Activated T-cell treated with anti-CD3 and anti-CD28 coated beads for 1 hour (primary cell): ENCODE data around the gene FCRL1.

Experiments used
- DNase-seq: peaks from one replicate; pipeline ENCODE4 v3.0.0-alpha.2; 2020; ENCODE audit warnings: low read depth

The FCRL1 gene

GRCh38 chr1:157803851-157804250 lies 16.1 kb downstream of the FCRL1 start:
- DNase-seq: no peak

- no peak for DNase-seq
These were observed 19.9 kb downstream of the FCRL1 start for GRCh38 chr1:157799996-157800395.

- DNase-seq: no peak
These were observed 21.7 kb downstream of the FCRL1 start for GRCh38 chr1:157798211-157798610.

- no peak for DNase-seq
These were observed 34.7 kb downstream of the FCRL1 start for GRCh38 chr1:157785248-157785647.

GRCh38 chr1:157784801-157785200 lies 35.1 kb downstream of the FCRL1 start:
- DNase-seq: no peak

GRCh38 chr1:157782931-157783330 lies 37.0 kb downstream of the FCRL1 start:
- DNase-seq: no peak

GRCh38 chr1:157781048-157781447 lies 38.9 kb downstream of the FCRL1 start:
- no peak for DNase-seq

GRCh38 chr1:157776971-157777391 lies 42.9 kb downstream of the FCRL1 start, which contains the start of gene FCRL2:
Gene FCRL2 (minus strand): TSS chr1:157777132. CDS start chr1:157777073, 59 bp downstream.
- DNase-seq: no peak

GRCh38 chr1:157775101-157775870 lies 44.6 kb downstream of the FCRL1 start:
- DNase-seq: no peak

GRCh38 chr1:157774412-157774811 lies 45.5 kb downstream of the FCRL1 start:
- DNase-seq: no peak

GRCh38 chr1:157773493-157774350 lies 46.2 kb downstream of the FCRL1 start:
- DNase-seq: no peak

GRCh38 chr1:157771661-157772425 lies 48.1 kb downstream of the FCRL1 start:
- no peak for DNase-seq

- DNase-seq: no peak
These were observed 49.4 kb downstream of the FCRL1 start for GRCh38 chr1:157770442-157771043.

GRCh38 chr1:157766792-157767191 lies 53.1 kb downstream of the FCRL1 start:
- no peak for DNase-seq

GRCh38 chr1:157758018-157758417 lies 61.9 kb downstream of the FCRL1 start:
- DNase-seq: no peak

- DNase-seq: no peak
These were observed 66.3 kb downstream of the FCRL1 start for GRCh38 chr1:157753611-157754010.

GRCh38 chr1:157751283-157751682 lies 68.6 kb downstream of the FCRL1 start:
- no peak for DNase-seq

- no peak for DNase-seq
These were observed 71.6 kb downstream of the FCRL1 start for GRCh38 chr1:157748262-157748817.
